GM12872 (cell line): ENCODE results near the gene CLEC12A.

Source experiments
- TF ChIP-seq, protein P1 (sequence below): IDR thresholded peaks from 3 replicates; pipeline ENCODE4 v1.5.1; 2011; ENCODE audit warnings: low read depth, mild to moderate bottlenecking, low read length, moderate library complexity; ENCODE audit not compliant: insufficient read depth

The CLEC12A gene

DNA sequence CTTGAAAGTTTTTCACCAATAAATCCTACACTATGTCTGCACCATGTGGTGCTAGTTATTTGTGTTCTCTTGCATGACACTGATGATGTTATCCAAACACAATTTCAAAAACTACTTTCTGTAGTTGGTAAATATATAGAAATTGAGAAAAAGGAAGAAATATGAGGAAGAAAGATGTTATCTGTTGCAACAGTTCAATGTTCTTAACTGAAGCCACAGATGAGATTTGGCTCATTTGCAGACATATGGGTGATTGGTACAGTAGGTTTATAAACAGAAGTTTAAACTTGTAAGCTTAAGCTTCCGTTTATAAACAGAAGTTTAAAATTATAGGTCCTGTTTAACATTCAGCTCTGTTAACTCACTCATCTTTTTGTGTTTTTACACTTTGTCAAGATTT is at the start of gene CLEC12A:
Gene CLEC12A (plus strand): TSS at position 229 of the 400 bp plus-strand sequence. CDS start 188 bp downstream, outside the sequence.
- TF ChIP-seq, protein P1, sequence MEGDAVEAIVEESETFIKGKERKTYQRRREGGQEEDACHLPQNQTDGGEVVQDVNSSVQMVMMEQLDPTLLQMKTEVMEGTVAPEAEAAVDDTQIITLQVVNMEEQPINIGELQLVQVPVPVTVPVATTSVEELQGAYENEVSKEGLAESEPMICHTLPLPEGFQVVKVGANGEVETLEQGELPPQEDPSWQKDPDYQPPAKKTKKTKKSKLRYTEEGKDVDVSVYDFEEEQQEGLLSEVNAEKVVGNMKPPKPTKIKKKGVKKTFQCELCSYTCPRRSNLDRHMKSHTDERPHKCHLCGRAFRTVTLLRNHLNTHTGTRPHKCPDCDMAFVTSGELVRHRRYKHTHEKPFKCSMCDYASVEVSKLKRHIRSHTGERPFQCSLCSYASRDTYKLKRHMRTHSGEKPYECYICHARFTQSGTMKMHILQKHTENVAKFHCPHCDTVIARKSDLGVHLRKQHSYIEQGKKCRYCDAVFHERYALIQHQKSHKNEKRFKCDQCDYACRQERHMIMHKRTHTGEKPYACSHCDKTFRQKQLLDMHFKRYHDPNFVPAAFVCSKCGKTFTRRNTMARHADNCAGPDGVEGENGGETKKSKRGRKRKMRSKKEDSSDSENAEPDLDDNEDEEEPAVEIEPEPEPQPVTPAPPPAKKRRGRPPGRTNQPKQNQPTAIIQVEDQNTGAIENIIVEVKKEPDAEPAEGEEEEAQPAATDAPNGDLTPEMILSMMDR, result no peak

DNA sequence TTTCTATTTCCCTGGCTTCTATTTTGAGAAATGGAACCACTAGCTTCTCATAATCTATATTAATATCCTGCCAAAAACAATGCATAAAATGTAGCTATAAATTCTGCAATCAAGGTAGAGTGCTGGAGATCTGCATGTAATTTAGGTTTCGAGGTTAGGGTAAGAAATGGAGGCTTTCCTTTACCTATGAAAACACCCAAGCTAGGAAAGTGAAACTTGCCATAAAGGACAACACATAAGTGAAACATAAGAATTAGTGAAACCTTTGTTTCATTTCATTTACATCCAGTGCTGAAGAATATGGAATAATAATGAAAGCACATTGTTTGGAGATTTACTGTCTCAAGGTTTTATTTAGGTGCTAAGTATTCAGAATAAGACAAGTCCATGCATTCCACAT is 48.8 kb upstream of the CLEC12A start:
- TF ChIP-seq, protein P1, result no peak

DNA sequence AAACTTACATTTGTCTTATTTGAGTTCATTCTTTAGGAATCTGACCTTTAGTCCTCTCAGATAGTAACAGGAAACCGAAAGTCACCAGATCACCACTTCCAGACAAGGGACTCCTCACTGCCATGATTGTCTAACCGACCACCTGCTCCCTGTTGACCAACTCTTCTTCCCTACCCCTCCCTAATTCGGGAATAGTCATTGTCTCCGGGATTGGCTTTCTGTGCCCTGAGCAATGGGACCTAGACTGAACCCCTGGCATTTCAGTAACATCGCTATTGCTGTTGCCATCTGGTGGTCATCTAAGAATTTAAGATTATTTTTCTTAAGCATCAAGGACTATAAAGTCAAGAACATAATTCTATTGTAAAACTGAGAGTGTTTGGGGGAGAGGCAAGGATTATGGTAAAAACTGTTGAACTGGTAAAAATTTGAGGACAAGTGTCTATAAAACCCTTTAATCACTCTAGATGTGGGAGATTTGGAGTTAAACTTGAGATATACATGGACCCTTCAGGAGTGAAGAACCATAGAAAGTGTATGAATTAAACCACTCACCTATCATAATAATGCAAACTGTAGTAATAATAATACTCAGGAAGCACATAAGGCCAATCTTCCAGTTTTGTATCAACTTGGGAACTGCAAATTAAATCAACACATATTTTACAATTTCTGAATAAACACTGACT is 45.4 kb upstream of the CLEC12A start:
- TF ChIP-seq, protein P1, result peak; percentile 50

- TF ChIP-seq, protein P1, result no peak
Measured at GRCh38 chr12:9926876-9927275, 44.3 kb upstream of the CLEC12A start.

DNA sequence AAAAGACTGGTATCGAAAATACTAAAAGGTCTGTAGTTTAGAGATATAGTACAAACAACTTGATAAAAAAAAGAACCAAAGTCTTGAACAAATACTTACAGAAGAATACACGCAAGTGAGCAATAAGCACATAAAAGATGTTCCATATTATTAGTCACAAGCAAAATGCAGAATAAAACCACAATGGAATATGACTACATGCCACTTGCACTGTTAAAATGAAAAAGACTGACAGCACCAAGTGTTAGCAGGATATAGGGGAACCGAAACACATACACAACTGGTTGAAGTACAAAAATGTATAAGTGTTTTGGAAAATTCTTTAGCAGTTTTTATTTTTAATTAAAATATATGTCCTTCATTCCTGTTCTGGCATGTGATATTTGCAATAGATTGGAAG is 42.6 kb upstream of the CLEC12A start:
- TF ChIP-seq, protein P1, result no peak

GRCh38 chr12:9931245-9931644 is 40.0 kb upstream of the CLEC12A start:
- TF ChIP-seq, protein P1, result no peak

DNA sequence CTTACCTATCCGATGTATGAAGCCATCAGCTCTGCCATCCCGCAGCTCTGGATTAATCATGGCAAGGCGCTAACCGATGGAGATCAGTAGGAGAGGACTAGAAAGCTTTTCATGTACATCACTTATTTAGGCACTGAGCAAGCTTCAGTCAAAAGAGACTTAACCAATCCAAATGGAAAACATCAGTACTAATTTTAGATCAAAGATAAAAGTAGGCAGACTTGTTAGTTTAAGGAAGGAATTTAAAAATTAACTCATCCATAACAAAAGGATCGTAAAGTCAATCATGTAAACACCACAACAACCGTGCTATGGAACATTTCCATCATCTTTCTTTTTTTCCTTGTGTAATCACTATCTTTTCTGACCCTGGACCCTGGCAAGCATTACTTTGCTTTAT is 38.9 kb upstream of the CLEC12A start, which contains the start of gene CLEC2A:
Gene CLEC2A (minus strand): TSS at position 101 of the 400 bp plus-strand sequence. CDS start 41 bp downstream, at position 60.
- TF ChIP-seq, protein P1, result no peak

GRCh38 chr12:9933958-9934357 is 37.3 kb upstream of the CLEC12A start:
- TF ChIP-seq, protein P1, result no peak
